ENCODE data around the gene TAOK2.

The TAOK2 gene

DNA sequence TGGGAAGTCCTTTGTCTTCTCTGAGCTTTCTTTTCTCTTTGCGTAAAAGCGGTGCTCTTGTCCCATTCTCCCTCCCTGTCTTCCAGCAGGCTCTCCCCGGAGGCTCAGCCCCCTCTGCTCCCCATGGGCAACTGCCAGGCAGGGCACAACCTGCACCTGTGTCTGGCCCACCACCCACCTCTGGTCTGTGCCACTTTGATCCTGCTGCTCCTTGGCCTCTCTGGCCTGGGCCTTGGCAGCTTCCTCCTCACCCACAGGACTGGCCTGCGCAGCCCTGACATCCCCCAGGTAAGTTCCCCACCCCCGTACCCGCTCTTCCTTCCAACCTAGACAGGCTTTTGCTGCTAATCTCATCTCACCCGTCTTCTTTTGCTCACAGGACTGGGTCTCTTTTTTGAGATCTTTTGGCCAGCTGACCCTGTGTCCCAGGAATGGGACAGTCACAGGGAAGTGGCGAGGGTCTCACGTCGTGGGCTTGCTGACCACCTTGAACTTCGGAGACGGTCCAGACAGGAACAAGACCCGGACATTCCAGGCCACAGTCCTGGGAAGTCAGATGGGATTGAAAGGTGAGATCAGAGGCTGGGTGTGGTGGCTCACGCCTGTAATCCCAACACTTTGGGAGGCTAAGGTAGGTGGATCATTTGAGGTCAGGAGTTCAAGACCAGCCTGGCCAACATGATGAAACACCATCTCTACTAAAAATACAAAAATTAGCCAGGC is 10.5 kb upstream of the TAOK2 start:
- DNase-seq (ENCODE audit: low read depth) = no peak

DNA sequence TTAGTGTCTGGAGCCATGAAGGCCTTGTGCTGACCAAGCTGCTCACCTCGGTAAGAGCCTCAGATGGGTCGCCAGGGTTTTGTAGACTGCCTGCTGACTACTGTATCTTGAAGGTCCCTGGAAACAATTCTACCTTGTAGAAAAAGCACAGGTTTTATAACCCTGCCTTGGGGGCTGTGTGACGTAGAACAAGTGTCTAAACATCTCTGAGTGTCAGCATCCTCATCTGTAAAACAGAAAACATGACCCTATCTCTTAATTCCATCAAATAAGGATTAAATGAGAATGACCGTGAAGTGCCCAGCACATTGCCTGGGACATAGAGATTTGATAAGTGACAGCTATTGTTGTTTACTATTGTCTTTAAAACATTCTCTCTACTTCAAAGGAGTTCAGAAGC is 5.5 kb upstream of the TAOK2 start:
- DNase-seq (ENCODE audit: low read depth) = no peak

DNA sequence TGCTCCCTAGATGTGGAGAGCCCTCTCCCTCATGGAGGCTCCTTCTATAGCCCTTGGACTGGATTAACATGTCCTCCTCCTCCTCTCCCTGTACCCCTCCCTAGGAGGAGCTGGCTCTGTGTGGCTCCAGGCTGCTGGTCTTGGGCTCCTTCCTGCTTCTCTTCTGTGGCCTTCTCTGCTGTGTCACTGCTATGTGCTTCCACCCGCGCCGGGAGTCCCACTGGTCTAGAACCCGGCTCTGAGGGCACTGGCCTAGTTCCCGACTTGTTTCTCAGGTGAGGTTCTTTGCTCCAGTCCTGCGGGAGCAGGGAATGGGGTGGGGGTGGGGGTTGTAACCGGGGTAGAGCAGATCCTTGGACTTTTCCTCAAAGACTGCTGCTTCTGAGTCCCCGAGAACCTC is 2.4 kb upstream of the TAOK2 start:
- DNase-seq (ENCODE audit: low read depth) = no peak

DNA sequence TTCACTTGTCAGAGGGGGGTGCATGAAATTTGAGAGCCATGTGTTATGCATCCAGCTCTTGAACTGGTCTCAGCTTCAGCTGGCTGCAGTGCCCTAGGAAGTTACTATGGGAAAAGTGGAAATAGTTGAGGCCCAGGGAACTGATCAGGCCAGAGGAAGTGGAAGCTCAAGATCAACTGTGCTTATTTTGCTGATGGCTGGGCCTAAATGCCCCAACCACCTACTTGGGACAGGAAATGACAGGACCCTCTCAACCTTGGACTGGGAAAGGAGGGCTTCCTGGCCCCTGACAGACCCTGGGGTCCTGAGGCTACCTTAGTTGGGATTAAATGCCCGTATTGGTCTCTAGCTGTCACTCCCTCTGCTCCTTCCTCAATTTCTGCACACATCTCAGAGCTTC is 1.2 kb upstream of the TAOK2 start:
- DNase-seq (ENCODE audit: low read depth) = no peak

DNA sequence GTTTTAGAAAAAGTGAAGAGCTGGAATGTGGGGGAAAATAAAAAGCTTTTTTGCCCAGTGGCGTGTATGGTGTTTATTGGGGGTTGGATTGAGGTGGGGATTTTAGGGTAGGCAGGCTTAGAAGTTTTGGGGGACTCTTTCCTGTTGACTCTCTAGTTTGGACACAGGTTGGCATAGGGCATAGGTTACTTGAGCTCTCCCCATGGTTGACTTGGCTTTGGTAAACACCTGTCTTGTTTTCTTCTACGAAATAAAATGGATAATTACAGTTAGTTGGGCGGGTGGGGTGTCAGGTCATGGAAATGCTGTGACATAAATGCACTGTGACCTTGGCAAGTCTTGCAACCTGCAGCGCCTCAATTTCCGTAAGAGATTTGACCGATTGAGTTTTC is 680 bp upstream of the TAOK2 start:
- DNase-seq (ENCODE audit: low read depth) = no peak

DNA sequence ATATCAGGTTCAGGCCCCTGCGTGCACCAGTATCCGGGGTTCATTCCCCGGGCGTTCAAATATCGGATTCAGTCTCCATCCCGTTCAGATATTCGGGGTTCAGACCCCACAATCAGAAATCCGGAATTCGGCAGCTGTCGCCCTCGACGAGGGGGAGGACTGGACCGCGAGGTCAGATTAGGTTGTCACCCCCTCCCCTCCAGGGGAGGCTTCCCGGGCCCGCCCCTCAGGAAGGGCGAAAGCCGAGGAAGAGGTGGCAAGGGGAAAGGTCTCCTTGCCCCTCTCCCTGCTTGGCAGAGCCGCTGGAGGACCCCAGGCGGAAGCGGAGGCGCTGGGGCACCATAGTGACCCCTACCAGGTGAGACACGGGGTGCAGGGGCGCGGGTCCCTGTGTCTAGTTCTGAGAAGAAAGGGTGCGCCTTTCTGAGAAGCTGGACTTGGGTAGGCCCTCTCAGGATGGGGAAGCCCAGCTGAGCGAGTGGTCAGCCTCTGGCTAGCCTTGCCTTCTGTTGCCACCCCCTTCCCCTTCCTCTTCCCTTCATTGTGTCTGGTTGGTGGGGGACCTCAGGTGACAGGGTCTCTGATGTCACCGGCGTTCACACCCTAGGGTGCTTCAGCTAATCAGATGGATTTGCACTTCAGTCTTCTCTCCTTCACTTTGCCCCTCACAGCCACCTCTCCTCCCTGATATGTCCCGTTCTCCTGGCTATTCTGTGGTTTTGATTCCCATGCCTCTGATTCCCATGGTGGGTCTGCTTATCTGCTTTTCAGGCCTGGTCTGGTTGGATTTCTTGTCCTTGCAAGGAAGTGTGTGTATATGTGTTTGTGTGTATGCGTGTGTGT is 844 bp downstream of the TAOK2 start:
- no peak for DNase-seq (ENCODE audit: low read depth)

DNA sequence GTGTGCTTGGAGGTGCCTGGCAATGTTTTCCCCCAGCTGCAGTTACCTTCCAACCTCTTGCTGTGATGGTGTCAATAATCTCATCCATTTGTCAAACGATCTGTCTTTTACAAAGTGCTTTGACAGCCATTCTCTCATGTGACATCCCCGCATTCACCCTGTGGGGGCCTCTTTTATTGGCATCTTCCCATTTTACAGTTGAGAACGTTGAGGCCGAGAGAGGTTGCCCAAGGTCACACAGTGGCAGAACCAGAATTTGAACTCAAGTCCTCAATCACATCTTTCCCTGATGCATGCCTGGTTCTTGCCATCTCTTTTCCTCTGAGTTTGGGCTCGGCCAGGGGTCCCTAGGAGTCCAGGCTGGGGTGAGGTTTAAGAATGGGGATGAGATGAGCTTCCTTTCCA is 1.5 kb downstream of the TAOK2 start:
- DNase-seq (ENCODE audit: low read depth) = no peak

DNA sequence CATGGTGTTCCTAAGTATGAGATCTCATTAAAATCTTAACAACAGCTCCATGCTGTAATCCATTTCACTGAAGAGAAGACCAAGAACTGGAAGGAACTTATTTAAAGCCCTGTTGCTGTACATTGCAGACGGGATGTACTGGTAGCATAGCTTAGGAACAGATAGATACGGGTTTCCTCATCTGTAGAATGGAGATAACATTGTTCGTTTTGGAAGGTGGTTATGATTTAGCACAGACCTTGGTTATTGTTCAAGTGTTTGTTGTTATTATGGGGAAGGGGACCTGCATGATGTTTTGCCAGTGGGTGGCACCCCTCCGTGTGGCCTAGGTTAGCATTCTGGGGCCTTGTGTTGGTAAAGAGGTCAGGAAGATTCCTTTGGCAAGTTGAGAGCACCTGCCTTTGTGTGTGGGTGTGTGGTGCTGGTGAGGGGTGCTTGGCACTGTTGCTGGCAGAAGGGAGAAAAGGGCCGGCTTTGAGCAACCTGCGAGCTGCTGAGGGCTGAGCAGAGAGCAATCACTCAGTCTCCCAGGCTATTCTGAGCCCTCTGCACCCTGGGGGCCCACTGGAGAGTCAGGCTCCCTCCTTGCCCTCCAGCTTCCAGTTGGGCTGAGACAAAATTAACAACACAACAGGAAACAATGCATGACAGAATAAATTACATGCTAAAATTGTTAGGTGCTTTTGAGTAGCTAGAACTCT is 2.3 kb downstream of the TAOK2 start:
- no peak for DNase-seq (ENCODE audit: low read depth)

DNA sequence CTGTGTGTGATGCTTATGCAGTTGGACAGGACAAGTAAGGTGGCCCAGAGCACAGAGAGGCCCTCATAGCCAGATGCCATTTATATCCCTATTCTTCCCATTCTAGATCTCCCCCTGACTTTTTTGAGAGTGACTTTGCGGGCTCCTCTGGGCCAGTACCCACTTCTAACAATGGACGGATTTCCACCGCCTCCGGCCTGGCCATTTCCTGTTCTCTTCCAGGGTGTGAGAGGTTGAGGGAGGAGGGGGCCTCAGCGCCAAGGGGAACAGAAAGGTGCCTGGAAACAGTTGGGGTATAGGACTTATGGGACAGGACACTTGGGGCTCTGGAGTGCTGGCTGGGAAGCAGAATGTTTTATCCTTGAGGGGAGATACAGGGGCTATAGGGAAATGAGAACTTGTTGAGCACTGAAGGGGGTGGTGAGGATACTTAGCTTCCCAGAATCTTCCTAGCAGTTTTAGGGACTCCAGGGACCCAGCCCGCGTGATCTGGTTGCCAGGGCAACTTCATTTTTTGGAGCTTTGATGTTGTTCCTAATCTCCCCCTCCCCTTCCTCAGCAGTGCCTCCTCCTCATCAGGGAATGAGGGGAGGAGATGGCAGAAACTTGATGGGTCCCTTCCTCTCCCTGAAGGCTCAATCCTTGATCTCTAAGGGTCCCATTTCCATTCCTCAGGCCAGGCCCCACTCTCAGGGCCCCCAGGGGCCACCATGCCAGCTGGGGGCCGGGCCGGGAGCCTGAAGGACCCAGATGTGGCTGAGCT is 3.6 kb downstream of the TAOK2 start:
- no peak for DNase-seq (ENCODE audit: low read depth)

DNA sequence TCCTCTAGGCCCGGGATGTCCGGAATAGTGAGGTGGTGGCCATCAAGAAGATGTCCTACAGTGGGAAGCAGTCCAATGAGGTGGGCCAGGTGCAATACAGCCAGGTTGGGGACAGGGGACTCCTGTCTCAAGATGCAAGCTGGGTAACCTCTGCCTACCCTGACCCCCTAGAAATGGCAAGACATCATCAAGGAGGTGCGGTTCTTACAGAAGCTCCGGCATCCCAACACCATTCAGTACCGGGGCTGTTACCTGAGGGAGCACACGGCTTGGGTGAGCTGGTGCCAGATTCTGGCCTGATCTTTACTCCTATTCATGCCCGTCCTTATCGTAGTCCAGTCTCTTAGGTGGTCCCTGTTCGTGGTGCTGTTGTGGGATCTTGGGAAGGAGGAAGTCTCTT is 4.4 kb downstream of the TAOK2 start:
- no peak for DNase-seq (ENCODE audit: low read depth)

DNA sequence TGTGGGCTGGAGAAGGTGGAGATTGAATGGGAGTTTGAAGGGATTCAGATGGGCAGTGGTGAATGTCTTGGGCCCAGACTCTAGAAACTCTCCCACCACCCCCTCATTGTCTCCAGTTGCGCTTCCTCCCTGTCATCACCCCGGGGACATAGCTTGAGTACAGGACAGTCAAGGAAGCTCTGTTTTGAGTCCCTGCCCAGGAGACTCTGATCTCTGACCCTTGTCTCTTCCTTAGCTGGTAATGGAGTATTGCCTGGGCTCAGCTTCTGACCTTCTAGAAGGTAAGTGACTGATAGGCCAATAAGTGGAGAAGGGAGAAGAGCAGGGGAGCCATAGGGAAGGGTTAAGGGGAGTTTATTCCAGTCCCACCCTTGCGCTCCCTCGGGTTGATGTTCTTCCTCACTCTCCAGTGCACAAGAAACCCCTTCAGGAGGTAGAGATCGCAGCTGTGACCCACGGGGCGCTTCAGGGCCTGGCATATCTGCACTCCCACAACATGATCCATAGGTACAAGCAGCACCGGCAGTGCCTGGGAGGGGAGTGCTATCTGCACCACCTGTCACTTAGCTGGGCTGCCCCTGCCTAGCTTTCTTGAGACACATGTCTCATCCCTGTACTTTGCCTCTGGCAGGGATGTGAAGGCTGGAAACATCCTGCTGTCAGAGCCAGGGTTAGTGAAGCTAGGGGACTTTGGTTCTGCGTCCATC is 5.0 kb downstream of the TAOK2 start:
- DNase-seq (ENCODE audit: low read depth) = no peak

DNA sequence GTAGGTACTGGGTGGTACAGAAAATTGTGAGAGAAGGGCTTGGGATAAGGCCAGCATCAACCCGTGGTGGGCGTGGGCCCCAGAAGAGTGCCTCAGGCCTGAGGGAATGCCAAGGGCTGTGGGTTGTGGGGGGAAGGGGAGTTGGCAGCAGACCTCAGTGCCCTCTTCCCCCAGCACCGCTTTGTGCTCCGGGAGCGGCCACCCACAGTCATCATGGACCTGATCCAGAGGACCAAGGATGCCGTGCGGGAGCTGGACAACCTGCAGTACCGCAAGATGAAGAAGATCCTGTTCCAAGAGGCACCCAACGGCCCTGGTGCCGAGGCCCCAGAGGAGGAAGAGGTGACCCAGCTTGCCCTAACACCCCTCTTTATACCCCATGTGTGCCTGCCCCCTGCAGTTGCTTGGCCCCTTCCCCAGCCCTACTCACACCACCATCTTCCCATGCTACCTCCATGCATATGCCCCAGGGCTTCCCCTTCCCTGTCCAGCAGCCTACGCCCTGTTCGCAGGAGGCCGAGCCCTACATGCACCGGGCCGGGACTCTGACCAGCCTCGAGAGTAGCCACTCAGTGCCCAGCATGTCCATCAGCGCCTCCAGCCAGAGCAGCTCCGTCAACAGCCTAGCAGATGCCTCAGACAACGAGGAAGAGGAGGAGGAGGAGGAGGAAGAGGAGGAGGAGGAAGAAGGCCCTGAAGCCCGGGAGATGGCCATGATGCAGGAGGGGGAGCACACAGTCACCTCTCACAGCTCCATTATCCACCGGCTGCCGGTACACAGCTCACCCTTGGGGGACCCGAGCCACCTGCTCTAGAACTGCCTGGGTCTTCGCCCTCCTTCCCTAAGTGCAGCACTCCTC is 9.1 kb downstream of the TAOK2 start:
- DNase-seq (ENCODE audit: low read depth) = no peak

DNA sequence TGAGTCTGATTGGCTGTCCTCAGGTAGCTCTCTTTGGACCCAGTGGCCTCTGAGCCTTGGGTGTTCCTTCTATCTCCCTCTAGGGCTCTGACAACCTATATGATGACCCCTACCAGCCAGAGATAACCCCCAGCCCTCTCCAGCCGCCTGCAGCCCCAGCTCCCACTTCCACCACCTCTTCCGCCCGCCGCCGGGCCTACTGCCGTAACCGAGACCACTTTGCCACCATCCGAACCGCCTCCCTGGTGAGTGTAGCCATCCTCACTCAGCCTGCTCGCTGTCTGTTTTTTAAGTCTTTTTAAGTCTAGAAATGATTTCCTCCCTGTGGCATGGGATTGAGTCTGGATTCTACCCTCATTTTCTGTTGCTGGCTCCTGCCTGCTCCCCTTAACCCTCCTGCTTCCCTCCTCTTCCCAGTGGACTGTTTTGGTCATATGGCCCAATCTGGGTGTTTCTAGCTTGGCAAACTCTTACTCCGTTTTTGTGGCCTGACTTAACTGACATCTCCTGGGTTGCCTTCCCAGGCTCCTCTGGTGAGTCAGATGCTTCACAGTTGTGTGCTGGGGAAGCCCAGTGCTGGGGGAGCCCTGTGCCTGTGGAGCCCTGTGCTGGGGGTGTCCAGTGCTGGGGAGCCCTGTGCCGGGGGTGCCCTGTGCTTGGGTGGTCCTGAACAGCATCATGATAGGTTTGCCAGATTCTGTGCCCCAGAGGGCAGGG is 9.9 kb downstream of the TAOK2 start:
- DNase-seq (ENCODE audit: low read depth) = no peak

DNA sequence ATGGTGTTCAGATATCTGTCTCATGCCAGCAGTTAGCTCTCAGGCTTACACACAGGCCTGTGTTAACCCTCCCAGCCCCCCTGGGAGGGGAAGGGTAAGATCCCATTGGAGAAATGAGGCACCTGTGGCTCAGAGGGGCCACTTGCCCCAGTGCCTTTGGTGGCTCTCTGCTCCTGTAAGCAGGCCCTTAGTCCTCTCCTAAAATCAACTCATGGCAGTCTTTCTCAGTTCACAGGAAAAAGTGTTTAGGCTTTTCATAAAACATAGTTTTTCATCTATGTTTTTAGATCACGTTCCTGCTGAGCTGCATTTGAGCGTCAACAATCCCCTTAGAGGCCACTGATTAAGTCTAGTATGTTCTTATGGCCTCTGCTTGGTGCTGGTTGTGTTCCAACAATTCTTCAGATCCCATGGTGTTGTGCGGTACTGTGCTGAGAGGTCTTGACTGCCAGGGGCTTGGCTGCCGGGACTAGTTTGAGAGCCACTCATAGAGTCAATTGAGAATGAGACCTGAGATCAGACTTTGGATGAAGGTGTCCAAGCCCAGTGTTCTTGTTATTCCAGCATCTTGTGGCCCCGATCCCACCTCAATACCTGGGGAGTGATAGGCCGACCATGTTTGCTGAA is 10.6 kb downstream of the TAOK2 start:
- no peak for DNase-seq (ENCODE audit: low read depth)

DNA sequence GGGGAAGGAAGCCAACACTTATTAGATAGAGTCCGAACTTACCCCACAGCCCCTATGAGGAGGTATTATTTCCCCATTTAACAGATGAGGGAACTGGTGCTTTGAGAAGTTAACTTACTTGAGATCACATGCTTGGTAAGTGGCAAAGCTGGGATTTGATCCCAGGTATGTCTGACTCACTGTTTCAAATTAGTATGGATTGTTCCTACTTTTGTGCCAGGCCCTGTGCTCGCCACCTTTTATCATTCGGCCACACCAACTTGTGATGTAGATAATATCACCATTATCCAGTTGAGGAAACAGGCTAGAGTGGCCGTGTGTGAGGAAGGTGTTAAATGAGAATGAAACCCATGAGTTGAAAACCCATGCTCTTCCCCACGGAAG is 11.1 kb downstream of the TAOK2 start:
- DNase-seq (ENCODE audit: low read depth) = no peak

DNA sequence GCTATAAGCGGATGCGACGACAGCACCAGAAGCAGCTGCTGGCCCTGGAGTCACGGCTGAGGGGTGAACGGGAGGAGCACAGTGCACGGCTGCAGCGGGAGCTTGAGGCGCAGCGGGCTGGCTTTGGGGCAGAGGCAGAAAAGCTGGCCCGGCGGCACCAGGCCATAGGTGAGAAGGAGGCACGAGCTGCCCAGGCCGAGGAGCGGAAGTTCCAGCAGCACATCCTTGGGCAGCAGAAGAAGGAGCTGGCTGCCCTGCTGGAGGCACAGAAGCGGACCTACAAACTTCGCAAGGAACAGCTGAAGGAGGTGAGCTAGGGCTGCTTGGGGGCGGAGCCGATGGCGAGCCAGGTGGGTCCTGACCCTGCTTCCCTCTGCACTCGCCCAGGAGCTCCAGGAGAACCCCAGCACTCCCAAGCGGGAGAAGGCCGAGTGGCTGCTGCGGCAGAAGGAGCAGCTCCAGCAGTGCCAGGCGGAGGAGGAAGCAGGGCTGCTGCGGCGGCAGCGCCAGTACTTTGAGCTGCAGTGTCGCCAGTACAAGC is 11.7 kb downstream of the TAOK2 start:
- no peak for DNase-seq (ENCODE audit: low read depth)

DNA sequence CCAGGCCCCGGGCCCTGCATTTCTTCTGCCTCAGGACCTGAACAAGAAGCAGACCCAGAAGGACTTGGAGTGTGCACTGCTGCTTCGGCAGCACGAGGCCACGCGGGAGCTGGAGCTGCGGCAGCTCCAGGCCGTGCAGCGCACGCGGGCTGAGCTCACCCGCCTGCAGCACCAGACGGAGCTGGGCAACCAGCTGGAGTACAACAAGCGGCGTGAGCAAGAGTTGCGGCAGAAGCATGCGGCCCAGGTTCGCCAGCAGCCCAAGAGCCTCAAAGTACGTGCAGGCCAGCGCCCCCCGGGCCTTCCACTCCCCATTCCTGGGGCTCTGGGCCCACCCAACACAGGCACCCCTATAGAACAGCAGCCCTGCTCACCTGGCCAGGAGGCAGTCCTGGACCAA is 12.6 kb downstream of the TAOK2 start:
- DNase-seq (ENCODE audit: low read depth) = no peak

DNA sequence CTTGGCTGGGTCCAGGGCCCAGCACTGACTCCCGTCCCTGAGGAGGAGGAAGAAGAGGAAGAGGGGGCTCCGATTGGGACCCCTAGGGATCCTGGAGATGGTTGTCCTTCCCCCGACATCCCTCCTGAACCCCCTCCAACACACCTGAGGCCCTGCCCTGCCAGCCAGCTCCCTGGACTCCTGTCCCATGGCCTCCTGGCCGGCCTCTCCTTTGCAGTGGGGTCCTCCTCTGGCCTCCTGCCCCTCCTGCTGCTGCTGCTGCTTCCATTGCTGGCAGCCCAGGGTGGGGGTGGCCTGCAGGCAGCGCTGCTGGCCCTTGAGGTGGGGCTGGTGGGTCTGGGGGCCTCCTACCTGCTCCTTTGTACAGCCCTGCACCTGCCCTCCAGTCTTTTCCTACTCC is 13.3 kb downstream of the TAOK2 start:
- DNase-seq (ENCODE audit: low read depth) = no peak

DNA sequence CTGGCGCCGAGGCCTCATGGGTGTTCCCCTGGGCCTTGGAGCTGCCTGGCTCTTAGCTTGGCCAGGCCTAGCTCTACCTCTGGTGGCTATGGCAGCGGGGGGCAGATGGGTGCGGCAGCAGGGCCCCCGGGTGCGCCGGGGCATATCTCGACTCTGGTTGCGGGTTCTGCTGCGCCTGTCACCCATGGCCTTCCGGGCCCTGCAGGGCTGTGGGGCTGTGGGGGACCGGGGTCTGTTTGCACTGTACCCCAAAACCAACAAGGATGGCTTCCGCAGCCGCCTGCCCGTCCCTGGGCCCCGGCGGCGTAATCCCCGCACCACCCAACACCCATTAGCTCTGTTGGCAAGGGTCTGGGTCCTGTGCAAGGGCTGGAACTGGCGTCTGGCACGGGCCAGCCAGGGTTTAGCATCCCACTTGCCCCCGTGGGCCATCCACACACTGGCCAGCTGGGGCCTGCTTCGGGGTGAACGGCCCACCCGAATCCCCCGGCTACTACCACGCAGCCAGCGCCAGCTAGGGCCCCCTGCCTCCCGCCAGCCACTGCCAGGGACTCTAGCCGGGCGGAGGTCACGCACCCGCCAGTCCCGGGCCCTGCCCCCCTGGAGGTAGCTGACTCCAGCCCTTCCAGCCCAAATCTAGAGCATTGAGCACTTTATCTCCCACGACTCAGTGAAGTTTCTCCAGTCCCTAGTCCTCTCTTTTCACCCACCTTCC is 13.9 kb downstream of the TAOK2 start:
- no peak for DNase-seq (ENCODE audit: low read depth)
